Measurements from ENCODE around the gene GSTM4. TPM values are rescaled to one million over a fixed set of nuclear protein-coding genes. Genes with fewer than 3 reads are reported as not detected.

The GSTM4 gene
- total and polyA plus RNA-seq, 9 of the 15 experiments (the other 6 are each of a cell fraction or from before 2014, with no cell fraction given), result 18.8 to 53.4 (median 38.8) TPM

GRCh38 chr1:109652402-109652801 is 3.5 kb upstream of the GSTM4 start:
- POLR2A ChIA-PET, result interaction anchor here (1.1 to 1.8 kb wide), 2 partner anchors 13 to 15 kb away, joined by 4 to 5 read pairs; no protein-coding TSS in a partner anchor
- no TSS peak for BruUV-seq (replicated peaks)
- CTCF ChIA-PET (ENCODE audit: low intra/inter-chr PET ratio), result no interaction called here
- in situ Hi-C loops (cut with MboI), result no loop called here
- 11% methylated on average over 2 of the region's 2 CpGs for WGBS (ENCODE audit: insufficient coverage, low coverage, missing lambda C conversion rate)
- Histone ChIP-seq H3K4me2 (ENCODE audit: insufficient read depth, low read length) (no peak overlapping the region), H3K79me2 (ENCODE audit: control insufficient read depth, insufficient read depth, low read length) (0 out of 3 replicates have a peak, but pooled peaks cover 2% of the 10 kb centered on the region), H3K4me1 (replicated peaks in 1 of 2; ENCODE audit: control insufficient read depth in 2 of 2, insufficient read depth in 2 of 2, low read length in 2 of 2) (peaks cover 0 to 19% of the 10 kb centered on the region in 2 experiments; a peak in 3 of 5 replicates), H4K20me1 (replicated peaks; ENCODE audit: control insufficient read depth, insufficient read depth, low read length) (no peaks in the 10 kb centered on the region), H3K9ac (ENCODE audit: insufficient read depth in 1 of 2, low read depth in 2 of 2, low read length in 2 of 2) (no peak overlapping the region), H3K27me3 (ENCODE audit: control insufficient read depth in 2 of 2, insufficient read depth in 2 of 2, low read length in 2 of 2) (0 out of 5 replicates have a peak, but pooled peaks cover 0 to 2% of the 10 kb centered on the region in 2 experiments), H3K27ac (ENCODE audit: extremely low read depth, low read depth, low read length) (no peak overlapping the region), H3K4me3 (no peak overlapping the region), H3K36me3 (ENCODE audit: control insufficient read depth, insufficient read depth, low read length) (no peaks in the 10 kb centered on the region), H3K9me1 (ENCODE audit: control insufficient read depth, insufficient read depth, low read length) (no peaks in the 10 kb centered on the region), H2AFZ (ENCODE audit: low read depth, low read length) (no peak overlapping the region), H3K9me3 (replicated peaks; ENCODE audit: control insufficient read depth, insufficient read depth, low read depth, low read length) (no peaks in the 10 kb centered on the region)
- ATAC-seq, result no peak
- DNase-seq (ENCODE audit: extremely low read depth in 1 of 4, low spot score in 3 of 4), result no peak
- FAIRE-seq, result no peak
- intact Hi-C loops (cut with micrococcal nuclease), result no loop called here
- no peak for TF ChIP-seq MYBL2 (IDR thresholded peaks at IDR 0.05; ENCODE audit: low read depth)
- no peak for TF ChIP-seq MYBL2 (CRISPR knock-in tag; IDR thresholded peaks at IDR 0.05; ENCODE audit: borderline replicate concordance)
- TF ChIP-seq HCFC1 (IDR thresholded peaks at IDR 0.05; ENCODE audit: low read depth, low read length), result no peak
- TF ChIP-seq DMBX1 (CRISPR knock-in tag; IDR thresholded peaks at IDR 0.05; ENCODE audit: borderline replicate concordance), result no peak
- TF ChIP-seq CBX3 (IDR thresholded peaks at IDR 0.05; ENCODE audit: borderline replicate concordance in 1 of 2, low read length in 2 of 2), result no peak
- TF ChIP-seq CREM (IDR thresholded peaks at IDR 0.05; ENCODE audit: low read depth), result no peak
- no peak for TF ChIP-seq CEBPG (CRISPR knock-in tag; IDR thresholded peaks at IDR 0.05)
- TF ChIP-seq CEBPG (tag; conservative IDR thresholded peaks at IDR 0.05 in 1 of 2, IDR thresholded peaks at IDR 0.05 in 1 of 2), result peak; percentile 44 to 54; a peak in 3 of 4 replicates
- no peak for TF ChIP-seq GABPB1 (CRISPR knock-in tag; IDR thresholded peaks at IDR 0.05)
- TF ChIP-seq CC2D1A (IDR thresholded peaks at IDR 0.05), result no peak
- TF ChIP-seq ATF3 (IDR thresholded peaks at IDR 0.05), result peak; percentile 19; the same call in 1 of the 2 replicates
- no peak for TF ChIP-seq ATF3 (CRISPR knock-in tag; conservative IDR thresholded peaks at IDR 0.05)

Data from K562 (cell line).